CD4-positive, CD25-positive, alpha-beta regulatory T cell (primary cell): Measurements from ENCODE around the gene PDCD1. TPM values are rescaled to one million over a fixed set of nuclear protein-coding genes. Genes with fewer than 3 reads are reported as not detected.
"Not testable (repeated sequence)": the region's sequence is repeated elsewhere in the genome, so short reads cannot be mapped to it uniquely, and the experiment has no call there.

ENCODE experiments used
- ATAC-seq, 2 donors: fragments of 150-1000 bp; cut with Tn5 transposase; one replicate each; pipeline ENCODE4 v1.10.0; 2021; ENCODE audit warnings: low read depth in 2 of 2, moderate number of reproducible peaks in 2 of 2, moderate library complexity in 1 of 2
- DNase-seq, 3 donors: peaks; one replicate each; pipeline versions ENCODE4 v3.0.0 to v3.0.0-alpha.2; 2012 to 2022; ENCODE audit warnings: mixed read lengths in 1 of 3
- H3K27ac ChIP-seq: one replicate; pipeline ENCODE4 v1.7.0; 2013; ENCODE audit warnings: mild to moderate bottlenecking, low read length; ENCODE audit not compliant: insufficient read depth, poor library complexity, severe bottlenecking
- H3K27me3 ChIP-seq: one replicate; pipeline ENCODE4 v1.7.0; 2013; ENCODE audit warnings: low read length; ENCODE audit not compliant: control insufficient read depth, insufficient read depth
- H3K36me3 ChIP-seq: one replicate; pipeline ENCODE4 v1.7.0; 2013; ENCODE audit warnings: mild to moderate bottlenecking, low read length, moderate library complexity; ENCODE audit not compliant: control insufficient read depth, insufficient read depth
- H3K4me1 ChIP-seq: 2 replicates; pipeline ENCODE4 v1.7.0; 2013; ENCODE audit warnings: mild to moderate bottlenecking, low read length; ENCODE audit not compliant: insufficient read depth, control insufficient read depth, poor library complexity, severe bottlenecking
- H3K4me3 ChIP-seq: one replicate; pipeline ENCODE4 v1.7.0; 2013; ENCODE audit warnings: low read depth, mild to moderate bottlenecking, low read length, moderate library complexity
- H3K9me3 ChIP-seq, 2 experiments: 1 replicate in 1 of 2; 2 replicates in 1 of 2; pipeline ENCODE4 v1.7.0; 2013; ENCODE audit warnings: low read length in 2 of 2, mild to moderate bottlenecking in 1 of 2, moderate library complexity in 1 of 2; ENCODE audit not compliant: control insufficient read depth in 2 of 2
- H3K27ac Mint-ChIP-seq, 3 donors: one replicate each; pipeline ENCODE4 v1.8.0; 2020 to 2022; ENCODE audit warnings: mild to moderate bottlenecking in 3 of 3, mixed read lengths in 3 of 3, moderate library complexity in 2 of 3
- H3K27me3 Mint-ChIP-seq: one replicate; pipeline ENCODE4 v1.8.0; 2022; ENCODE audit warnings: mild to moderate bottlenecking, mixed read lengths
- H3K36me3 Mint-ChIP-seq: one replicate; pipeline ENCODE4 v1.8.0; 2020; ENCODE audit warnings: mixed read lengths
- H3K4me1 Mint-ChIP-seq, 4 donors: one replicate each; pipeline ENCODE4 v1.8.0; 2020 to 2022; ENCODE audit warnings: mixed read lengths in 4 of 4, mild to moderate bottlenecking in 1 of 4
- H3K4me3 Mint-ChIP-seq, 4 donors: one replicate each; pipeline ENCODE4 v1.8.0; 2020 to 2022; ENCODE audit warnings: mild to moderate bottlenecking in 4 of 4, mixed read lengths in 4 of 4, moderate library complexity in 3 of 4
- H3K9me3 Mint-ChIP-seq, 7 donors: one replicate each; pipeline ENCODE4 v1.8.0; 2020 to 2022; ENCODE audit warnings: mixed read lengths in 7 of 7, mild to moderate bottlenecking in 3 of 7, moderate library complexity in 2 of 7
- polyA plus RNA-seq, 4 donors: library from polyadenylated mRNA; unstranded; fragments of 300-500 nt; fragmentation: Illumina TruSeq; gene quantifications; one replicate each; pipeline ENCODE4 v1.2.3, GENCODE V29; 2021
- total RNA-seq: library from RNA; stranded (reverse); gene quantifications from one replicate; pipeline ENCODE4 v1.2.3, GENCODE V29; 2022

The PDCD1 gene
- total and polyA plus RNA-seq, 5 donors from 2014 or later: 6.0 to 12.3 (median 7.2) TPM

DNA sequence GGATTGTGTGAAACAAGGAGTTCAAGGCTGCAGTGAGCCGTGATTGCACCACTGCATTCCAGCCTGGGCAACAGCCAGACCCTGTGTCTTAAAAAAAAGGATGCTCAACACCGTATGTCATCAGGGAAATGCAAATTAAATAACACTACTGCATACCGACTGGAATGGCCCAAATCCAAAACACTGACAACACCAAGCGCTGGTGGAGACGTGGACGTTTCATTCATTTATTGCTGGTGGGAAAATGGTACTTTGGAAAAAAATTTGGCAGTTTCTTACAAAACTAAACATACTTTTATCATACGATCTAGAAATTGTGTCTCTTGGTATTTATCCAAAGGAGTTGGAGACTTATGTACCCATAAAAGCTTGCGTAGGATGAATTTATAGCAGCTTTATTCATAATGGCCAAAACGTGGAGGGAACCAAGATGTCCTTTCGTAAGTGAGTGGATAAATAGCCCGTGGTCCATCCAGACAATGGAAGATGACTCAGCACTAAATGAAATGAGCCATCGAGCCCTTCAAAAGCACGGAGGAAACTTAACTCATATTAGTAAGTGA is 25.5 kb downstream of the PDCD1 start:
- H3K9me3 ChIP-seq: peaks cover 0 to under 1% of the 10 kb centered on the region in 2 experiments
- ATAC-seq (no peak), DNase-seq (no peak)
- Mint-ChIP-seq H3K9me3 (peaks cover 0 to 4% (median under 1%) of the 10 kb centered on the region in 7 donors), H3K27ac (no peak overlapping the region), H3K27me3 (peaks cover 39% of the 10 kb centered on the region), H3K36me3 (no peaks in the 10 kb centered on the region), H3K4me3 (no peak overlapping the region), H3K4me1 (no peaks in the 10 kb centered on the region)
- no peaks in the 10 kb centered on the region for H3K27me3 ChIP-seq
- no peaks in the 10 kb centered on the region for H3K36me3 ChIP-seq
- no peaks in the 10 kb centered on the region for H3K4me1 ChIP-seq
- H3K4me3 ChIP-seq: no peak overlapping the region
- H3K27ac ChIP-seq: no peak overlapping the region

DNA sequence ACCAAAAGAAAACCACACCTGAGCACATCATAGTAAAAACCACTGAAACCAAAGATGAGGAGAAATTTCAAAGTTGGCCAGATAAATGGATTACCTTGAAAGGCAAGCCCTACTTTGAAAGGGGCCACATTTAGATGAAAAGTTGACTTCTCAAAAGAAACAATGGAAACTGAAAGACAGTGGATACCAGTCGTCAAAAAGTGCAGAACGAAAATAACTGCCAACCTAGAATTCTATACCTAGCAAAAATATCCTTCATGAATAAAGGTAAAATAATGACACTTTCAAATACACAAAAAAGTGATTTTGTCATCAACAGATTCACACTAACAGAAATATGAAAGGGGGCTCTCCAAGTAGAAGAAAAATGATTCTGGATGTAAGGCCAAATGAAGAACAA is 31.3 kb downstream of the PDCD1 start:
- peaks cover 0 to 7% (median 1%) of the 10 kb centered on the region in 4 donors for H3K4me1 Mint-ChIP-seq
- ATAC-seq (no peak), DNase-seq (no peak)
- no peak overlapping the region for H3K4me3 ChIP-seq
- H3K27me3 ChIP-seq: peaks cover 6% of the 10 kb centered on the region
- H3K27ac Mint-ChIP-seq: no peak overlapping the region
- peaks cover 15 to 16% of the 10 kb centered on the region in 2 experiments for H3K9me3 ChIP-seq
- no peaks in the 10 kb centered on the region for H3K36me3 ChIP-seq
- H3K27ac ChIP-seq: no peak overlapping the region
- H3K4me3 Mint-ChIP-seq: no peak overlapping the region
- H3K9me3 Mint-ChIP-seq: peaks cover 0 to 18% (median 9%) of the 10 kb centered on the region in 7 donors
- no peaks in the 10 kb centered on the region for H3K36me3 Mint-ChIP-seq
- H3K4me1 ChIP-seq: no peaks in the 10 kb centered on the region
- peaks cover 22% of the 10 kb centered on the region for H3K27me3 Mint-ChIP-seq

DNA sequence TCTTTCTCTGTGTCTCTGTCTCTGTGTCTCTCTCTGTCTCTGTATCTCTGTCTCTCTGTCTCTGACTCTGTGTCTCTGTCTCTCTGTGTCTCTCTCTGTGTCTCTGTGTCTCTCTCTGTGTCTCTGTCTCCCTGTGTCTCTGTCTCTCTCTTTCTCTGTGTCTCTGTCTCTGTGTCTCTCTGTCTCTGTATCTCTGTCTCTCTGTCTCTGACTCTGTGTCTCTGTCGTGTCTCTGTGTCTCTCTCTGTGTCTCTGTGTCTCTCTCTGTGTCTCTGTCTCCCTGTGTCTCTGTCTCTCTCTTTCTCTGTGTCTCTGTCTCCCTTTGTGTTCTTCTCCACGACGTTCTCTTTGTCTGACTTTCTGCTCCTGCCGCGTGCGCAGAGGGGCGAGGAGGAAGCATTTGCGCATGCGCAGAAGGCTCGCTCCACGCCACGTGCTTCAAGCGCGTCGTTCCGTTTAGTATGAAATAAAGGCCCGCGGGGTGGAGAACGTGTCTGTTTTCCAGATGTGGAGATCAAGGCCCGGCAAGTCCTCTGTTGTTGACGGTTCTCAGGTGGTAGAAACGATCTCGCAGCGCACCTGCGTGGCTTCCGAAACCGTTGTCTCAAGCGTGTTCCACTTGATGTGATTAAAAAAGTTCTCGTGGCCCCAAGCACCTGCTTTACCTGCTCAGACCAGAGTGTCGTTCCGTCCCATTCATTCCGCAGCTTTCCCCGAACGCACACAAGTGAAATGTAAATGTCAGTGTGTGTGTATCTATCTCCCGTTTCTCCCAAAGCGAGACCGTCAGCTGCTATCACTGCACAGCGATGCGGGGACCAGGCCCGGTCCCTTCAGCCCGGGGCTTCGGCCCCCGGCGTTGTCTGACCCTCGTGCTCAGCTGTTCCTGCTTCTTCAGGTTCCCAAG is 34.9 kb downstream of the PDCD1 start:
- H3K9me3 ChIP-seq: peaks cover 15 to 16% of the 10 kb centered on the region in 2 experiments
- H3K36me3 ChIP-seq, H3K27ac ChIP-seq, H3K4me1 ChIP-seq, H3K36me3 Mint-ChIP-seq, DNase-seq, H3K4me3 Mint-ChIP-seq, H3K27me3 ChIP-seq, ATAC-seq, H3K4me3 ChIP-seq, H3K27ac Mint-ChIP-seq, H3K4me1 Mint-ChIP-seq: not testable (repeated sequence)
- Mint-ChIP-seq H3K9me3 (peaks cover 0 to 18% (median 9%) of the 10 kb centered on the region in 7 donors), H3K27me3 (peaks cover 15% of the 10 kb centered on the region)

DNA sequence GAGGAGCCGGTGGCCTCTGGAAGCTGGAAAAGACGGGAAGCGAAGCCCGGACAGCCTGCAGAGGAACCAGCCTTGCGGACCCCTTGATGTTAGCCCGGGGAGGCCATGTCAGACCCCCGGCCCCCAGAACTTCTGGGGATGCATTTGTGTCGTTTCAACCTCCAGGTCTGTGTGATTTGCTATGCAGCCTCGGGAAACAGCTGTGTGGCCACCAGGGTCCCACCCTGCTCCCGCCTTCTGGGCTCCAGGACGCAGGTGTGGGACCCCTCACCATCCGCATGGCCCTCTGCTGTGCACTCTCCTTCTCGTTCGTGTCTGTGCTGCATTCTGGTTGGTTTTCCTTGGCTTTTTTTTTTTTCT is 36.5 kb downstream of the PDCD1 start:
- peaks cover 8% of the 10 kb centered on the region in 2 experiments for H3K9me3 ChIP-seq
- H3K27me3 ChIP-seq: peaks cover 6% of the 10 kb centered on the region
- no peak overlapping the region for H3K4me3 ChIP-seq
- DNase-seq (no peak), ATAC-seq (no peak)
- no peaks in the 10 kb centered on the region for H3K36me3 ChIP-seq
- no peak overlapping the region for H3K4me3 Mint-ChIP-seq
- no peak overlapping the region for H3K27ac Mint-ChIP-seq
- H3K27ac ChIP-seq: no peak overlapping the region
- H3K9me3 Mint-ChIP-seq: peaks cover 0 to 10% (median 4%) of the 10 kb centered on the region in 7 donors
- H3K36me3 Mint-ChIP-seq: no peaks in the 10 kb centered on the region
- H3K4me1 ChIP-seq: peaks cover 7% of the 10 kb centered on the region
- peaks cover 11% of the 10 kb centered on the region for H3K27me3 Mint-ChIP-seq
- H3K4me1 Mint-ChIP-seq: peaks cover 0 to 8% (median 6%) of the 10 kb centered on the region in 4 donors

DNA sequence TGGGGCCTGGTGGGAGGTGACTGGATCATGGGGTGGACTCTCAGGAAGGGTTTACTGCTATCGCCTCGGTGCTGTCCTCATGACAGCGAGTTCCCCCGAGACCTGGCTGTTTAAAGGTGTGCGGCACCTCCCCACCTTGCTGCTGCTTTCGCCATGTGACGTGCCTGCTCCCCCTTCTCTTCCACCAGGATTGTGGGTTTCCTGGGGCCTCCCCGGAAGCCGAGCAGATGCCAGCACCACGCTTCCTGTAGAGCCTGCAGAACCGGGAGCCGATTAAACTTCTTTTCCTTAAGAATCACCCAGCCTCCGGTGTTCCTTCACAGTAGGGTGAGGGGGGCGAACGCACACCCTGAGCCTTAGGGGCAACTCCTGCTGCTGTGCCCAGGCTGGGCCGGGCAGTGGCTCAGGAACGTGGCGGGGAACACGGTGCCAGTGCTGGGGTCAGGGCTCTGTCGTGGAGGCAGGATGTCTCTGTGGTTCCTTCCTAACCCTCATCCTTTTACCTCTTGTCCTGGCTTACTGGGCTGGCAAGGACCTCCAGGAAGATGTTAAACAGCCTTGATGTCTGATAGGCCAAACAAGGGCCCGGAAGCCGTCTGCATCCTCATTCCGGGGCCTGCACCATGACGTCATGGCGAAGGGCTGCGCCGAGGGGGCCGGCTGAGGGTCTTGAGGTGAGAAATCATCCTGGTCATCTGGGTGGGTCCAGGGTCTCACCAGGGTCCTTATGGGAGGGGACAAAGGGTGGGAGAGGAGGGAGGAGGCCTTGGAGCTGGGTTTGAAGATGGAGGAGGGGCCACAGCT is 37.0 kb downstream of the PDCD1 start:
- Histone ChIP-seq H3K4me3 (no peak overlapping the region), H3K4me1 (peaks cover 7% of the 10 kb centered on the region), H3K27ac (no peak overlapping the region), H3K9me3 (peaks cover 2% of the 10 kb centered on the region in 2 experiments), H3K36me3 (no peaks in the 10 kb centered on the region), H3K27me3 (peaks cover 1% of the 10 kb centered on the region)
- H3K36me3 Mint-ChIP-seq: no peaks in the 10 kb centered on the region
- peak overlapping the region in 1 of 4 donors; percentile 52 for H3K4me3 Mint-ChIP-seq
- peaks cover 0 to 8% (median 6%) of the 10 kb centered on the region in 4 donors for H3K4me1 Mint-ChIP-seq
- H3K9me3 Mint-ChIP-seq: peaks cover 0 to 8% (median 3%) of the 10 kb centered on the region in 7 donors
- ATAC-seq (no peak), DNase-seq (no peak)
- peaks cover 11% of the 10 kb centered on the region for H3K27me3 Mint-ChIP-seq
- H3K27ac Mint-ChIP-seq: peak overlapping the region in 1 of 3 donors; percentile 65

DNA sequence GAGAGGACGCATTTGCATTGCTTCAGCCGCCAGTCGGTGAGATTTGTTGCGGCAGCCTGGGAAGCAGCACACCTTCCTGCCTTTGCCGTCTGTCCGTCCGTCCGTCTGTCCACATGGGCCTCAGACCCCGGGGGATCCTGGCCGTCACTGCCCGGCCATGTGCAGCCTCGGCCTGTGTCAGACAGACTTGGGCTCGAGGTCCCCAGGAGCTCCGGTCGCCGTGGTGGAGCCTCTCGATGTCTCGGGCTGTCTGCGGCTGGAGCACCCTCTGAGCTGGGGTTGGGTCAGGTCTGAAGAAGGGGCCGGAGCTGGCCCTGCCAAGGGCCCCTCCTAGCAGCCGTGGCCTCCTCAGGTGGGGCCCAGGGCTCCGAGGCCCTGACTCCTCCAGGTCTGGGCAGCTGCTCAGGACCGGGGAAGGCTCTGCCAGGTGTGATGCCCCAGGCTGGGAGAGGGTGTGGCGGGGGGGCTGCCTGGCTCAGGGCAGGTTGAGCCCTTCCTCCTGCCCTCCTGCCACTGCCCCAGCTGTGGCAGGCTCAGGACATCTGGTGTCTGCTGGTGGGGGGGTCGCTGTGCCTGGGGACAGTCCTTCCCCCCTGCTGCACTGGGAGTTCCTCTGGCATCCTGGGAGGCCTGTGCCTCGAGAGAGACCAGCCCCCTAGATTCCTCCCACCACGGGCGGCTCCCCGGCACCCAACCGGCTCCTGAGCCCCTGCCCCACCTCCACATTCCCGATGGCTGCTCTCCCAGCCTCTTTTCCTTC is 37.9 kb downstream of the PDCD1 start:
- Mint-ChIP-seq H3K27ac (no peak overlapping the region), H3K4me3 (no peak overlapping the region), H3K36me3 (no peaks in the 10 kb centered on the region), H3K4me1 (peaks cover 0 to 8% (median 6%) of the 10 kb centered on the region in 4 donors), H3K9me3 (peaks cover 0 to 8% (median 1%) of the 10 kb centered on the region in 7 donors), H3K27me3 (peaks cover 6% of the 10 kb centered on the region)
- H3K4me1 ChIP-seq: peaks cover 7% of the 10 kb centered on the region
- H3K9me3 ChIP-seq: no peaks in the 10 kb centered on the region
- no peak overlapping the region for H3K4me3 ChIP-seq
- ATAC-seq: no peak
- H3K36me3 ChIP-seq: no peaks in the 10 kb centered on the region
- H3K27ac ChIP-seq: no peak overlapping the region
- no peaks in the 10 kb centered on the region for H3K27me3 ChIP-seq
- DNase-seq: no peak

DNA sequence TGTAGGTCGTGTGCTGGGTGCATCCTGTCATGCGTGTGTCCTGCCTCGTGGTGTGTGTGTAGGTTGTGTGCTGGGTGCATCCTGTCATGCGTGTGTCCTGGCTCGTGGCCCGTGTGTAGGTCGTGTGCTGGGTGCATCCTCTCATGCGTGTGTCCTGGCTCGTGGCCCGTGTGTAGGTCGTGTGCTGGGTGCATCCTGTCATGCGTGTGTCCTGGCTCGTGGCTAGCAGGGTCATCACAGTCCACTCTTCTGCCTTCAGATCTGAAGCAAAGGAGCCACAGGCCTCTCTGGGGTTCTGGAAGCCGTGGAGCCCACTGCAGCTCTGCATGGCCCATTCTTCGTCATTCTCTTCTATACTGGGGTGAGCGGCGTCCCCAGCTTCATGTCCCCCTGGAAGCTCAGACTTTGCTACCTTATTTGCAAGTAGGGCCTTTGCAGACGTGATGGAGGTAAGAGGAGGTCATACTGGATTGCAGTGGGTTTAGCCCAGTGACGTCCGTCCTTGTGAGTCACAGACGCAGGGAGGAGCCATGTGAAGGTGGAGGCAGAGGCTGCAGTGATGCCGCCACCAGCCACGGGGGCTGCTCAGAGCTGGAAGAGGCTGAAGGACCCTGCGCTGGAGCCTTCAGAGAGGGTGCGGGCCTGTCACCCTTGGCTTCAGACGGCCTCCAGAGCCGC is 38.6 kb downstream of the PDCD1 start:
- not testable (repeated sequence) for H3K9me3 ChIP-seq, H3K36me3 ChIP-seq, H3K36me3 Mint-ChIP-seq, H3K4me3 ChIP-seq, H3K27me3 ChIP-seq, H3K27ac ChIP-seq, H3K4me3 Mint-ChIP-seq, DNase-seq, H3K4me1 Mint-ChIP-seq, H3K27ac Mint-ChIP-seq, H3K27me3 Mint-ChIP-seq, ATAC-seq, H3K4me1 ChIP-seq, H3K9me3 Mint-ChIP-seq
